Measurements from ENCODE around the gene MGAT4A.

The MGAT4A gene

DNA sequence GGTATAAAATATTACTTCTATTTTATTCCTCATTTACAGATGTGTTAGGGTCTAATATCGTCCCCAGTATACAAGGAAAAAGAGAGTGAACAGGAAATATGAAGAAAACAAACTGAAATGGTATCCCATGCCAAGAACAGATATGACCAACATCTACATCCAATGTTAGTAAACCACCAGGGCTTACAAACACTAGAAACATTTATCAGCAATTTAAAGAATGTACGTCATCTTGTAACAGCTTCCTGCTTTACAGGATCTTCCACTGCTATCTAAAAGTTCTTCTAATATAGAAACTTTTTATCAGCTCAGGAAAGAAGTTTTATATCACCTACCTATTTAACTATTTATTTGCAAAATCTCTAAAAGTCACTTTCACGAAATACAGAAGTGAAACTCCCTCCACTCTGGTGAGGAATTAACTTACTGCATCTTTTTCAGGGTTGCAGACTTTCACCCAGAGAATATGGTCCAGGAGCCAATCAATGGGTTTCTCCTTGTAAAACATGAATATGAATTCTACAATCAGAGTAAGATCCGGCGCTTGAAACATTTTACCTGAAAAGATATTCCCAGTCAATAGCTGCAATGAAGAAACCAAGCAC lies 87.3 kb downstream of the MGAT4A start:
- DNase-seq: no peak
- TF ChIP-seq EZH2 (optimal IDR thresholded peaks at IDR 0.05; ENCODE audit: low read depth, low read length): no peak
- TF ChIP-seq, protein P1, sequence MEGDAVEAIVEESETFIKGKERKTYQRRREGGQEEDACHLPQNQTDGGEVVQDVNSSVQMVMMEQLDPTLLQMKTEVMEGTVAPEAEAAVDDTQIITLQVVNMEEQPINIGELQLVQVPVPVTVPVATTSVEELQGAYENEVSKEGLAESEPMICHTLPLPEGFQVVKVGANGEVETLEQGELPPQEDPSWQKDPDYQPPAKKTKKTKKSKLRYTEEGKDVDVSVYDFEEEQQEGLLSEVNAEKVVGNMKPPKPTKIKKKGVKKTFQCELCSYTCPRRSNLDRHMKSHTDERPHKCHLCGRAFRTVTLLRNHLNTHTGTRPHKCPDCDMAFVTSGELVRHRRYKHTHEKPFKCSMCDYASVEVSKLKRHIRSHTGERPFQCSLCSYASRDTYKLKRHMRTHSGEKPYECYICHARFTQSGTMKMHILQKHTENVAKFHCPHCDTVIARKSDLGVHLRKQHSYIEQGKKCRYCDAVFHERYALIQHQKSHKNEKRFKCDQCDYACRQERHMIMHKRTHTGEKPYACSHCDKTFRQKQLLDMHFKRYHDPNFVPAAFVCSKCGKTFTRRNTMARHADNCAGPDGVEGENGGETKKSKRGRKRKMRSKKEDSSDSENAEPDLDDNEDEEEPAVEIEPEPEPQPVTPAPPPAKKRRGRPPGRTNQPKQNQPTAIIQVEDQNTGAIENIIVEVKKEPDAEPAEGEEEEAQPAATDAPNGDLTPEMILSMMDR (IDR thresholded peaks at IDR 0.05; ENCODE audit: low read length): no peak
- no peak for TF ChIP-seq EZH2phosphoT487 (IDR thresholded peaks at IDR 0.05; ENCODE audit: low read length)
- H3K4me2 ChIP-seq (ENCODE audit: low read depth, low read length): no peak overlapping the region

DNA sequence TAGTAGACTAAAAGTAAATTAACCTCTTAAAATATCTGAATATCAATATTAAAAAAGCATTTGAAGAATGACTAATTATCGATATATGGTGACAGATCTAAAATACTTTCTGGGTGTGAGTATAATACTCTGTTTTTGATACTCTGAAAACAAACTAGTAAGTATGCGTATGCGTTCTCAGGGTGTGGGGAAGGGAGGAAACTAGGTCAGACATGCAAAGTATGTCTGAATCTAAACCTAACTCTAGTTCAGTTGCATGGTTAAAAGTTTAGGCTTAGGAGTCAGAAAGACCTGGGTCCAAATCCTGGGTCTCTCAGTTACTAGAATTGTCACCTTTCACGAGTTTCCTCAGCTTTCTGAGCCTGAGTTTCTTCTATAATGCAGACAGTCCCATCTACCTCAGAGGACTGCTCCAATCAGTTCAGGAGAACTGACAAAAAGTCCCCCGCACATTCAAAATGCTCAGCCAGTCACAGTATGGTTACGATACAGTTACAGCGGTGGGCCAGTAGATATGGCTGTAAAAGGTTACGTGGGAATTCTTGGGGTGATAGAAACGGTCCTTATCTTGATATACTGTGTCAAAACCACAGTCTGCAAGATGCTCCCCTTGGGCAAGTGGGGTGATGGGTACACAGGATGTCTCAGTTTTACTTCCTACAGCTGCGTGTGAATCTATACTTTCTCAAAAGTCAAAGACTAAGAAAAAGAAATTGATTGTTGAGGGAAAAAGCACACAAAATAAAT lies 93.4 kb downstream of the MGAT4A start:
- Histone ChIP-seq H3K9ac (ENCODE audit: low read length) (no peak overlapping the region), H3K36me3 (replicated peaks; ENCODE audit: insufficient read depth, low read length) (no peaks in the 10 kb centered on the region), H4K20me1 (ENCODE audit: insufficient read depth, low read length) (no peaks in the 10 kb centered on the region), H3K9me3 (replicated peaks; ENCODE audit: insufficient read depth, low read length) (no peaks in the 10 kb centered on the region), H3K4me1 (ENCODE audit: low read length) (peaks cover 8% of the 10 kb centered on the region; the same call in 1 of the 2 replicates), H3K79me2 (ENCODE audit: low read length) (no peaks in the 10 kb centered on the region), H2AFZ (ENCODE audit: low read length) (no peak overlapping the region), H3K27ac (ENCODE audit: low read length) (no peak overlapping the region), H3K9me2 (replicated peaks; ENCODE audit: insufficient read depth, low read length) (no peaks in the 10 kb centered on the region), H3K4me2 (ENCODE audit: low read depth, low read length) (no peak overlapping the region), H3K27me3 (replicated peaks; ENCODE audit: insufficient read depth, low read length) (no peaks in the 10 kb centered on the region), H3F3A (ENCODE audit: insufficient read depth, low read length) (no peaks in the 10 kb centered on the region), H3K4me3 (ENCODE audit: low read length) (no peak overlapping the region)
- TF ChIP-seq EZH2 (optimal IDR thresholded peaks at IDR 0.05; ENCODE audit: low read depth, low read length): no peak
- DNase-seq: no peak

More for the DNA sequence above, 87.3 kb downstream of the MGAT4A start:
- H3F3A ChIP-seq (ENCODE audit: insufficient read depth, low read length): no peaks in the 10 kb centered on the region
- no peaks in the 10 kb centered on the region for H3K79me2 ChIP-seq (ENCODE audit: low read length)
- no peak overlapping the region for H3K27ac ChIP-seq (ENCODE audit: low read length)
- H3K9me3 ChIP-seq (replicated peaks; ENCODE audit: insufficient read depth, low read length): no peaks in the 10 kb centered on the region
- H4K20me1 ChIP-seq (ENCODE audit: insufficient read depth, low read length): no peaks in the 10 kb centered on the region
- H3K9ac ChIP-seq (ENCODE audit: low read length): no peak overlapping the region
- H2AFZ ChIP-seq (ENCODE audit: low read length): no peak overlapping the region
- no peaks in the 10 kb centered on the region for H3K27me3 ChIP-seq (replicated peaks; ENCODE audit: insufficient read depth, low read length)
- no peaks in the 10 kb centered on the region for H3K9me2 ChIP-seq (replicated peaks; ENCODE audit: insufficient read depth, low read length)
- no peak overlapping the region for H3K4me3 ChIP-seq (ENCODE audit: low read length)
- H3K36me3 ChIP-seq (replicated peaks; ENCODE audit: insufficient read depth, low read length): no peaks in the 10 kb centered on the region
- H3K4me1 ChIP-seq (ENCODE audit: low read length): no peaks in the 10 kb centered on the region

DNA sequence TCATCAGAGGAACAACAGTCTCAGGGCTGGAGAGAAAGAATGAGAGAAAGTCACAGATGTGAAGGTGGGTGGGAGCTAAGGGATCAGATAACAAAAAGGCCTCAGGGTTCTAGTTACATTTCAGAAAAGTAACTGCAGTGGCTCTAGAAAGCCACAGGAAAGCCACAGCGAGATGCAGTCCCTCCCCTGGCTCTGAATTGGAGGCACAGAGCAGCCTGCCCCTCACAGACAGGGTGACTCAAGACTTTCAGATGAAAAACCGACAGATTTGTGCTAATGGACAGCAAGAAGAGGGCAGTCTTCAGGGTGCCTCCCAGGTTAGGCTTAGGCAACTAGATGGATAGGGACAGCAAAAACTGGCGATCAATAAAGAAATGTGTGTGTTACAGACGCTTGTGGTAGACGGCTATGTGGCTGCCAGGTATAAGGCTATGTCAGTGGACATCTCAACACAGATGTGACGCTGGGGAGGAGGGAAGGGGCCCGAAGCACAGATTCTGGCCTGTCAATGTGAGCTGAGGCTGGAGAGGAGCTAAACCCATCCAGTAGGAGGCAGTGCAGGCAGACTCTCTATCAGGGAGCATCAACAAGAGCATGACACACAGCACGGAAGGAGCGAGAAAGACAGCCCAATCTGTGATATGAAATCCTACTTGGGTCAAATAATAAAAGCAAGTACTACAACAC lies 96.4 kb downstream of the MGAT4A start:
- TF ChIP-seq, protein P1 (IDR thresholded peaks at IDR 0.05; ENCODE audit: low read length): peak; percentile 38
- TF ChIP-seq EZH2 (optimal IDR thresholded peaks at IDR 0.05; ENCODE audit: low read depth, low read length) (no peak), EZH2phosphoT487 (IDR thresholded peaks at IDR 0.05; ENCODE audit: low read length) (no peak)

More for the DNA sequence above, 96.4 kb downstream of the MGAT4A start:
- Histone ChIP-seq H2AFZ (ENCODE audit: low read length) (no peak overlapping the region), H3K36me3 (replicated peaks; ENCODE audit: insufficient read depth, low read length) (no peaks in the 10 kb centered on the region), H3K9me3 (replicated peaks; ENCODE audit: insufficient read depth, low read length) (no peaks in the 10 kb centered on the region), H4K20me1 (ENCODE audit: insufficient read depth, low read length) (no peaks in the 10 kb centered on the region), H3K4me1 (ENCODE audit: low read length) (peaks cover 8% of the 10 kb centered on the region; the same call in 1 of the 2 replicates), H3K9me2 (replicated peaks; ENCODE audit: insufficient read depth, low read length) (no peaks in the 10 kb centered on the region), H3F3A (ENCODE audit: insufficient read depth, low read length) (no peaks in the 10 kb centered on the region), H3K4me3 (ENCODE audit: low read length) (no peak overlapping the region), H3K27me3 (replicated peaks; ENCODE audit: insufficient read depth, low read length) (no peaks in the 10 kb centered on the region), H3K27ac (ENCODE audit: low read length) (no peak overlapping the region), H3K79me2 (ENCODE audit: low read length) (no peaks in the 10 kb centered on the region), H3K4me2 (ENCODE audit: low read depth, low read length) (no peak overlapping the region), H3K9ac (ENCODE audit: low read length) (no peak overlapping the region)
- no peak for DNase-seq

Data from MM.1S (cell line).